IPS-20b (cell line): ENCODE results near the gene CCDC85C.

Experiments used
- H3K27ac ChIP-seq: one replicate; pipeline ENCODE4 v1.5.1; 2013; ENCODE audit warnings: low read length
- H3K27me3 ChIP-seq: 2 replicates; pipeline ENCODE4 v1.6.1; 2013; ENCODE audit warnings: mild to moderate bottlenecking, low read length, inconsistent platforms; ENCODE audit not compliant: insufficient read depth
- H3K36me3 ChIP-seq: 2 replicates; pipeline ENCODE4 v1.6.1; 2013; ENCODE audit warnings: low read depth, mild to moderate bottlenecking, inconsistent platforms, low read length, moderate library complexity; ENCODE audit not compliant: insufficient read depth
- H3K4me1 ChIP-seq: 2 replicates; pipeline ENCODE4 v1.6.1; 2013; ENCODE audit warnings: mild to moderate bottlenecking, control low read depth, inconsistent platforms, low read length, moderate library complexity; ENCODE audit not compliant: insufficient read depth
- H3K4me3 ChIP-seq: 2 replicates; pipeline ENCODE4 v1.5.1; 2013; ENCODE audit warnings: mild to moderate bottlenecking, low read length, inconsistent platforms
- H3K9ac ChIP-seq: 2 replicates; pipeline ENCODE4 v1.6.1; 2013; ENCODE audit warnings: low read depth, mild to moderate bottlenecking, inconsistent platforms, low read length, moderate library complexity
- H3K9me3 ChIP-seq: 2 replicates; pipeline ENCODE4 v1.6.1; 2013; ENCODE audit warnings: mild to moderate bottlenecking, low read depth, low read length, inconsistent platforms; ENCODE audit not compliant: insufficient read depth

The CCDC85C gene

GRCh38 chr14:99475179-99475578 is 128.8 kb downstream of the CCDC85C start:
- Histone ChIP-seq H3K27me3 (no peaks in the 10 kb centered on the region), H3K9me3 (no peaks in the 10 kb centered on the region), H3K4me1 (peaks cover 14% of the 10 kb centered on the region), H3K4me3 (no peak overlapping the region), H3K36me3 (no peaks in the 10 kb centered on the region), H3K9ac (no peak overlapping the region), H3K27ac (no peak overlapping the region)

- H3K9ac ChIP-seq, result no peak overlapping the region
- peaks cover 17% of the 10 kb centered on the region; the same call in 1 of the 2 replicates for H3K4me1 ChIP-seq
- H3K27me3 ChIP-seq, result no peaks in the 10 kb centered on the region
- no peak overlapping the region for H3K27ac ChIP-seq
- no peak overlapping the region for H3K4me3 ChIP-seq
- no peaks in the 10 kb centered on the region for H3K36me3 ChIP-seq
- H3K9me3 ChIP-seq, result no peaks in the 10 kb centered on the region
These were observed 130.5 kb downstream of the CCDC85C start for GRCh38 chr14:99473458-99473857.

GRCh38 chr14:99472937-99473336 is 131.1 kb downstream of the CCDC85C start:
- Histone ChIP-seq H3K4me3 (no peak overlapping the region), H3K27me3 (no peaks in the 10 kb centered on the region), H3K4me1 (peaks cover 17% of the 10 kb centered on the region; the same call in 1 of the 2 replicates), H3K9ac (no peak overlapping the region), H3K9me3 (no peaks in the 10 kb centered on the region), H3K36me3 (no peaks in the 10 kb centered on the region), H3K27ac (no peak overlapping the region)

GRCh38 chr14:99471731-99472130 is 132.3 kb downstream of the CCDC85C start:
- no peak overlapping the region for H3K4me3 ChIP-seq
- no peak overlapping the region for H3K9ac ChIP-seq
- peaks cover 17% of the 10 kb centered on the region; the same call in 1 of the 2 replicates for H3K4me1 ChIP-seq
- H3K27me3 ChIP-seq, result no peaks in the 10 kb centered on the region
- H3K36me3 ChIP-seq, result no peaks in the 10 kb centered on the region
- H3K27ac ChIP-seq, result no peak overlapping the region
- no peaks in the 10 kb centered on the region for H3K9me3 ChIP-seq

GRCh38 chr14:99468836-99469592 is 135.0 kb downstream of the CCDC85C start:
- Histone ChIP-seq H3K36me3 (peaks cover 6% of the 10 kb centered on the region; the same call in 1 of the 2 replicates), H3K27ac (no peak overlapping the region), H3K9me3 (no peaks in the 10 kb centered on the region), H3K9ac (no peak overlapping the region), H3K4me1 (peaks cover 12% of the 10 kb centered on the region), H3K27me3 (no peaks in the 10 kb centered on the region), H3K4me3 (no peak overlapping the region)

- Histone ChIP-seq H3K9me3 (no peaks in the 10 kb centered on the region), H3K36me3 (peaks cover 6% of the 10 kb centered on the region; the same call in 1 of the 2 replicates), H3K4me1 (peaks cover 22% of the 10 kb centered on the region), H3K27ac (no peak overlapping the region), H3K9ac (no peak overlapping the region), H3K4me3 (no peak overlapping the region), H3K27me3 (no peaks in the 10 kb centered on the region)
These were observed 135.9 kb downstream of the CCDC85C start for GRCh38 chr14:99468081-99468480.

- Histone ChIP-seq H3K4me1 (peaks cover 27% of the 10 kb centered on the region), H3K27me3 (no peaks in the 10 kb centered on the region), H3K36me3 (peaks cover 10% of the 10 kb centered on the region; the same call in 1 of the 2 replicates), H3K9me3 (no peaks in the 10 kb centered on the region), H3K9ac (no peak overlapping the region), H3K27ac (no peak overlapping the region), H3K4me3 (no peak overlapping the region)
These were observed 136.5 kb downstream of the CCDC85C start for GRCh38 chr14:99467336-99468078.

GRCh38 chr14:99466758-99467157 is 137.2 kb downstream of the CCDC85C start:
- peaks cover 35% of the 10 kb centered on the region for H3K4me1 ChIP-seq
- no peak overlapping the region for H3K27ac ChIP-seq
- H3K4me3 ChIP-seq, result no peak overlapping the region
- no peaks in the 10 kb centered on the region for H3K9me3 ChIP-seq
- H3K27me3 ChIP-seq, result no peaks in the 10 kb centered on the region
- no peak overlapping the region for H3K9ac ChIP-seq
- H3K36me3 ChIP-seq, result peaks cover 17% of the 10 kb centered on the region; the same call in 1 of the 2 replicates

GRCh38 chr14:99465288-99465687 is 138.7 kb downstream of the CCDC85C start:
- H3K4me1 ChIP-seq, result peaks cover 45% of the 10 kb centered on the region
- no peak overlapping the region for H3K4me3 ChIP-seq
- H3K27me3 ChIP-seq, result no peaks in the 10 kb centered on the region
- no peak overlapping the region for H3K27ac ChIP-seq
- no peak overlapping the region for H3K9ac ChIP-seq
- H3K36me3 ChIP-seq, result peaks cover 23% of the 10 kb centered on the region
- H3K9me3 ChIP-seq, result no peaks in the 10 kb centered on the region

GRCh38 chr14:99463974-99464373 is 140.0 kb downstream of the CCDC85C start:
- H3K4me3 ChIP-seq, result no peak overlapping the region
- peaks cover 32% of the 10 kb centered on the region for H3K36me3 ChIP-seq
- peaks cover 40% of the 10 kb centered on the region for H3K4me1 ChIP-seq
- H3K27ac ChIP-seq, result no peak overlapping the region
- no peaks in the 10 kb centered on the region for H3K9me3 ChIP-seq
- H3K27me3 ChIP-seq, result no peaks in the 10 kb centered on the region
- H3K9ac ChIP-seq, result no peak overlapping the region

- Histone ChIP-seq H3K9ac (no peak overlapping the region), H3K27ac (no peak overlapping the region), H3K4me1 (peaks cover 36% of the 10 kb centered on the region), H3K36me3 (peaks cover 44% of the 10 kb centered on the region), H3K9me3 (no peaks in the 10 kb centered on the region), H3K4me3 (peak overlapping the region; percentile 42; the same call in 1 of the 2 replicates), H3K27me3 (no peaks in the 10 kb centered on the region)
These were observed 141.8 kb downstream of the CCDC85C start for GRCh38 chr14:99462210-99462609.
